H1 (cell line): Measurements from ENCODE around the gene GPRC6A. TPM values are rescaled to one million over a fixed set of nuclear protein-coding genes. Genes with fewer than 3 reads are reported as not detected.
"Not testable (repeated sequence)": the region's sequence is repeated elsewhere in the genome, so short reads cannot be mapped to it uniquely, and the experiment has no call there.

ENCODE experiments used
- CTCF ChIA-PET: fragments of 300-600 bp; sonication (Branson Sonifier 250); formaldehyde crosslinking; loops from one replicate; lab custom pipeline; 2021; ENCODE audit not compliant: partially characterized antibody; lab: Charles Lee
- POLR2A ChIA-PET: fragments of 300-600 bp; sonication (Branson Sonifier 250); formaldehyde crosslinking; loops from one replicate; lab custom pipeline; 2021; ENCODE audit warnings: inconsistent platforms; ENCODE audit not compliant: partially characterized antibody; lab: Charles Lee
- DNase-seq, 2 experiments: peaks; one replicate each; pipeline versions ENCODE4 v3.0.0 to v3.0.0-alpha.2; 2010 to 2022; ENCODE audit warnings: low spot score in 2 of 2, low read depth in 1 of 2, mixed read lengths in 1 of 2
- FAIRE-seq: peaks from 2 replicates; lab custom pipeline; 2011; peaks lifted over from hg19 to GRCh38; lab: Jason Lieb, UNC
- H2AFZ ChIP-seq: 2 replicates; pipeline ENCODE4 v1.8.1; 2012; ENCODE audit warnings: low read length, inconsistent platforms
- H2AK5ac ChIP-seq: 2 replicates; pipeline ENCODE4 v1.6.1; 2013; ENCODE audit warnings: low read depth, low read length
- H2BK120ac ChIP-seq: replicated peaks from 2 replicates; pipeline ENCODE3; 2013; ENCODE audit warnings: low read depth, low read length, inconsistent platforms
- H2BK12ac ChIP-seq: 2 replicates; pipeline ENCODE4 v1.6.1; 2013; ENCODE audit warnings: low read depth, low read length
- H2BK15ac ChIP-seq: 2 replicates; pipeline ENCODE4 v1.6.1; 2013; ENCODE audit warnings: low read length
- H2BK20ac ChIP-seq: 2 replicates; pipeline ENCODE4 v1.6.1; 2013; ENCODE audit warnings: low read length
- H2BK5ac ChIP-seq: 2 replicates; pipeline ENCODE4 v1.6.1; 2013; ENCODE audit warnings: low read depth, low read length
- H3K14ac ChIP-seq: 2 replicates; pipeline ENCODE4 v1.6.1; 2013; ENCODE audit warnings: inconsistent platforms; ENCODE audit not compliant: insufficient read length
- H3K18ac ChIP-seq: 2 replicates; pipeline ENCODE4 v1.6.1; 2013; ENCODE audit warnings: low read length; ENCODE audit errors: extremely low read depth
- H3K23ac ChIP-seq: 2 replicates; pipeline ENCODE4 v1.6.1; 2013; ENCODE audit warnings: inconsistent platforms; ENCODE audit not compliant: insufficient read length
- H3K23me2 ChIP-seq: 2 replicates; pipeline ENCODE4 v1.6.1; 2013; ENCODE audit warnings: low read depth, low read length
- H3K27ac ChIP-seq: 2 replicates; pipeline ENCODE4 v1.6.1; 2011; ENCODE audit warnings: low read depth, low read length, inconsistent platforms
- H3K27me3 ChIP-seq, 4 experiments: replicated peaks in 1 of 4; 1 replicate in 1 of 4; 2 replicates in 3 of 4; pipeline versions ENCODE4 v1.6.1 to v1.8.1; 2011 to 2013; ENCODE audit warnings: low read length in 3 of 4, mild to moderate bottlenecking in 3 of 4, inconsistent platforms in 2 of 4, mixed read lengths in 2 of 4, moderate library complexity in 1 of 4; ENCODE audit not compliant: control insufficient read depth in 3 of 4, insufficient read depth in 3 of 4; ENCODE audit errors: extremely low read depth in 1 of 4
- H3K36me3 ChIP-seq, 4 experiments: 2 replicates each; pipeline versions ENCODE4 v1.6.1 to v1.8.1; 2011 to 2013; ENCODE audit warnings: mild to moderate bottlenecking in 4 of 4, low read length in 3 of 4, moderate library complexity in 2 of 4, control low read depth in 1 of 4, inconsistent platforms in 1 of 4; ENCODE audit not compliant: insufficient read depth in 4 of 4, control insufficient read depth in 2 of 4
- H3K4ac ChIP-seq: replicated peaks from 2 replicates; pipeline ENCODE3; 2013; ENCODE audit warnings: low read length, low read depth, mixed read lengths, inconsistent platforms; ENCODE audit not compliant: insufficient read length
- H3K4me1 ChIP-seq, 4 experiments: replicated peaks in 1 of 4; 1 replicate in 1 of 4; 2 replicates in 3 of 4; pipeline versions ENCODE4 v1.6.1 to v1.8.1; 2011 to 2013; ENCODE audit warnings: low read length in 3 of 4, inconsistent platforms in 2 of 4, mixed read lengths in 1 of 4; ENCODE audit not compliant: insufficient read depth in 4 of 4, control insufficient read depth in 3 of 4
- H3K4me2 ChIP-seq, 2 experiments: 2 replicates each; pipeline versions ENCODE4 v1.6.1 to v1.8.1; 2011 to 2013; ENCODE audit warnings: low read depth in 2 of 2, low read length in 2 of 2, control low read depth in 1 of 2, inconsistent platforms in 1 of 2, mild to moderate bottlenecking in 1 of 2; ENCODE audit not compliant: insufficient read depth in 1 of 2
- H3K4me3 ChIP-seq, 4 experiments: fragments of 200-600, 300-600 bp in 1 of 4; sonication (generic), shearing (Covaris generic), sonication (Bioruptor Twin) in 1 of 4; 2 replicates each; pipeline versions ENCODE4 v1.5.1 to v1.8.1; 2011 to 2016; ENCODE audit warnings: low read length in 4 of 4, low read depth in 3 of 4, control low read depth in 2 of 4, inconsistent platforms in 2 of 4, mild to moderate bottlenecking in 2 of 4, mixed read lengths in 1 of 4, moderate library complexity in 1 of 4; ENCODE audit not compliant: insufficient read depth in 2 of 4; ENCODE audit errors: extremely low read depth in 1 of 4
- H3K56ac ChIP-seq: replicated peaks from 2 replicates; pipeline ENCODE3; 2013; ENCODE audit warnings: low read depth, mild to moderate bottlenecking, mixed read lengths, low read length, inconsistent platforms; ENCODE audit not compliant: insufficient read length
- H3K79me1 ChIP-seq: 2 replicates; pipeline ENCODE4 v1.6.1; 2013; ENCODE audit warnings: low read depth, low read length, control low read depth
- H3K79me2 ChIP-seq, 2 experiments: 2 replicates each; pipeline versions ENCODE4 v1.6.1 to v1.8.1; 2012 to 2013; ENCODE audit warnings: low read length in 2 of 2, mild to moderate bottlenecking in 2 of 2, inconsistent platforms in 1 of 2; ENCODE audit not compliant: insufficient read depth in 2 of 2, control insufficient read depth in 1 of 2
- H3K9ac ChIP-seq, 4 experiments: replicated peaks in 1 of 4; 1 replicate in 1 of 4; 2 replicates in 3 of 4; pipeline versions ENCODE4 v1.6.1 to v1.8.1; 2011 to 2013; ENCODE audit warnings: low read depth in 3 of 4, low read length in 3 of 4, control low read depth in 2 of 4, mild to moderate bottlenecking in 2 of 4, moderate library complexity in 2 of 4, inconsistent platforms in 1 of 4; ENCODE audit errors: extremely low read depth in 1 of 4
- H3K9me3 ChIP-seq, 2 experiments: 2 replicates each; pipeline versions ENCODE4 v1.6.1 to v1.8.1; 2012 to 2013; ENCODE audit warnings: mild to moderate bottlenecking in 2 of 2, moderate library complexity in 2 of 2, control low read depth in 1 of 2, inconsistent platforms in 1 of 2, low read depth in 1 of 2, low read length in 1 of 2, mixed read lengths in 1 of 2; ENCODE audit not compliant: insufficient read depth in 2 of 2
- H4K20me1 ChIP-seq, 2 experiments: replicated peaks in 1 of 2; 2 replicates each; pipeline versions ENCODE3 to v1.8.1; 2011 to 2013; ENCODE audit warnings: inconsistent platforms in 2 of 2, low read length in 2 of 2, mild to moderate bottlenecking in 1 of 2; ENCODE audit not compliant: insufficient read depth in 2 of 2, control insufficient read depth in 1 of 2
- H4K5ac ChIP-seq: 2 replicates; pipeline ENCODE4 v1.6.1; 2013; ENCODE audit warnings: low read length, low read depth, mixed read lengths, inconsistent platforms; ENCODE audit not compliant: insufficient read length
- H4K8ac ChIP-seq: 2 replicates; pipeline ENCODE4 v1.8.0; 2013; ENCODE audit warnings: mild to moderate bottlenecking, moderate library complexity, low read length, inconsistent platforms; ENCODE audit not compliant: insufficient read depth; ENCODE audit errors: extremely low read depth
- H4K91ac ChIP-seq: replicated peaks from 2 replicates; pipeline ENCODE3; 2013; ENCODE audit warnings: low read length, mixed read lengths, inconsistent platforms; ENCODE audit not compliant: insufficient read length
- WGBS, 2 experiments: shearing (Covaris generic) in 1 of 2; methylation state at CpG; one replicate each; pipeline versions ENCODE4 v1.1.6 to v1.1.7; 2013 to 2015; ENCODE audit warnings: low lambda C conversion rate in 2 of 2, mixed read lengths in 2 of 2, inconsistent platforms in 1 of 2, low coverage in 1 of 2, missing lambda C conversion rate in 1 of 2; ENCODE audit not compliant: insufficient replicate concordance in 2 of 2, insufficient coverage in 1 of 2, insufficient read length in 1 of 2; ENCODE audit errors: extremely low coverage in 1 of 2, missing lambda C conversion rate in 1 of 2; 5-methylcytosine and 5-hydroxymethylcytosine counted together
- polyA plus RNA-seq, 7 experiments: library from polyadenylated mRNA; depleted of rRNA in 3 of 7; stranded (reverse) in 5 of 7; unstranded in 2 of 7; fragments of >200 nt in 5 of 7; fragments of 200-250 nt in 2 of 7; gene quantifications; 1 replicate in 5 of 7; 2 replicates in 1 of 7; 4 replicates in 1 of 7; pipeline versions ENCODE4 v1.2.1 to v1.2.3, GENCODE V29; 2011 to 2013; ENCODE audit warnings: missing spikeins in 2 of 7, mixed read lengths in 2 of 7
- total RNA-seq: library from RNA; stranded (reverse); fragmentation: NEBNext Ultra II Directional; extraction: Animal tissue kit (Norgen Biotek cat#: 25700); gene quantifications from 2 replicates; pipeline ENCODE4 v1.2.1, GENCODE V29; 2021

Gene GPRC6A
- total and polyA plus RNA-seq, 2 of the 8 experiments (the other 6 are each of a cell fraction or from before 2014, with no cell fraction given): 0.09 to 0.22 TPM

- H3K36me3 ChIP-seq, H3K4me1 ChIP-seq, H4K5ac ChIP-seq, H2BK20ac ChIP-seq, H2BK5ac ChIP-seq, POLR2A ChIA-PET, H3K9ac ChIP-seq, H4K8ac ChIP-seq, H4K91ac ChIP-seq, H3K4me2 ChIP-seq, H3K9me3 ChIP-seq, H2BK12ac ChIP-seq, DNase-seq, H3K56ac ChIP-seq, H3K27ac ChIP-seq, H3K4me3 ChIP-seq, H2BK120ac ChIP-seq, H3K27me3 ChIP-seq, H3K79me1 ChIP-seq, H2AK5ac ChIP-seq, H2BK15ac ChIP-seq, H3K23me2 ChIP-seq, H3K4ac ChIP-seq, H3K79me2 ChIP-seq, H4K20me1 ChIP-seq, H3K14ac ChIP-seq, FAIRE-seq, H3K23ac ChIP-seq, H3K18ac ChIP-seq, H2AFZ ChIP-seq: not testable (repeated sequence)
- CTCF ChIA-PET: interaction anchor here (1.8 to 3.2 kb wide), 2 partner anchors 12 to 55 kb away, joined by 5 to 11 read pairs; no protein-coding TSS in a partner anchor
- WGBS, 2 experiments: 93% methylated on average over 2 of the region's 2 CpGs; no CpG with 5 or more reads in 1 of the 2 experiments
Measured at GRCh38 chr6:116834526-116834925, 5.6 kb upstream of the GPRC6A start.
